OCI-LY1 (cell line): ENCODE measurements around the gene CCHCR1.
"Not testable (repeated sequence)": the region's sequence is repeated elsewhere in the genome, so short reads cannot be mapped to it uniquely, and the experiment has no call there.

Source experiments
- CTCF ChIP-seq: fragments of 200-600 bp; sonication (generic), shearing (Covaris generic); IDR thresholded peaks from 2 replicates; pipeline ENCODE4 v1.5.1; 2017; ENCODE audit warnings: mild to moderate bottlenecking, antibody characterized with exemption, low read length, moderate library complexity, mixed read lengths
- EZH2 ChIP-seq: fragments of 200-600 bp; sonication (generic), shearing (Covaris generic); IDR thresholded peaks from 2 replicates; pipeline ENCODE4 v1.8.0; 2017; ENCODE audit warnings: borderline replicate concordance, mixed run types, mild to moderate bottlenecking, antibody characterized with exemption, low read length, moderate library complexity, mixed read lengths

DNA sequence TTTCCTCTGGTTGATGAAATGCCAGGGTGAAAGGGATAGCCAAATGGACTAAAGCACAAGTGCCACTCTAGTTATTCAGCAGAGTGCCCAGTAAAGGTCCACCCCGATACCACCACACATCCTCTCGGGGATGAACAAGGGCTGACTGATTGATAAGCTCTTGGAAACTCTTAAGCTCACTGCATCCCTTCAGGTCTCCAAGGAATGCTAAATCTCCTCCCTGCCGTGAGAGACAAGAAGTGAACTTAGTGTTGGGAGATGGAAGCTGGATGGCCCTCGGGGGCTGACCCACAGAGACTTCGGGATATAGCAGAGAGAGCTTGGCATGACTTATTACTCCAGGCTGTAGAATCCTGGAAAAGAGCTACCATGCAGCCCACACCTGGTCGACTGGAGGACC, 26.3 kb upstream of the CCHCR1 start:
- TF ChIP-seq CTCF, EZH2: not testable (repeated sequence)
